CD14-positive monocyte (primary cell): Measurements from ENCODE around the gene LACTBL1. TPM values are rescaled to one million over a fixed set of nuclear protein-coding genes. Genes with fewer than 3 reads are reported as not detected.

ENCODE experiments used
- DNase-seq, 3 donors: peaks; one replicate each; pipeline ENCODE4 v3.0.0-alpha.2; 2011 to 2022
- H2AFZ ChIP-seq: 2 replicates; pipeline ENCODE4 v1.6.0; 2012; ENCODE audit warnings: mild to moderate bottlenecking, low read depth, low read length, inconsistent platforms; ENCODE audit not compliant: insufficient read depth, poor library complexity, severe bottlenecking
- H3K27ac ChIP-seq, 2 donors: 1 replicate in 1 of 2; 2 replicates in 1 of 2; pipeline ENCODE4 v1.5.1; 2012 to 2013; ENCODE audit warnings: low read length in 2 of 2, control low read depth in 1 of 2, inconsistent platforms in 1 of 2, low read depth in 1 of 2, mild to moderate bottlenecking in 1 of 2
- H3K27me3 ChIP-seq, 2 donors: one replicate each; pipeline versions ENCODE4 v1.6.0 to v1.6.1; 2011 to 2013; ENCODE audit warnings: low read length in 2 of 2; ENCODE audit not compliant: control insufficient read depth in 2 of 2, insufficient read depth in 2 of 2
- H3K36me3 ChIP-seq, 2 donors: replicated peaks in 1 of 2; 1 replicate in 1 of 2; 2 replicates in 1 of 2; pipeline versions ENCODE4 v1.5.1 to v1.6.1; 2012 to 2013; ENCODE audit warnings: low read length in 2 of 2, control low read depth in 1 of 2, inconsistent platforms in 1 of 2, mild to moderate bottlenecking in 1 of 2; ENCODE audit not compliant: insufficient read depth in 2 of 2, control insufficient read depth in 1 of 2
- H3K4me1 ChIP-seq, 2 donors: 1 replicate in 1 of 2; 2 replicates in 1 of 2; pipeline versions ENCODE4 v1.5.1 to v1.6.1; 2012 to 2013; ENCODE audit warnings: low read length in 2 of 2, control low read depth in 1 of 2, inconsistent platforms in 1 of 2, mild to moderate bottlenecking in 1 of 2, moderate library complexity in 1 of 2; ENCODE audit not compliant: insufficient read depth in 2 of 2, control insufficient read depth in 1 of 2
- H3K4me2 ChIP-seq: replicated peaks from 2 replicates; pipeline ENCODE3; 2012; ENCODE audit warnings: low read length, moderate library complexity, mild to moderate bottlenecking; ENCODE audit not compliant: poor library complexity, severe bottlenecking; ENCODE audit errors: extremely low read depth
- H3K4me3 ChIP-seq, 3 experiments: fragments of 200-600 bp in 1 of 3; sonication (generic) in 1 of 3; replicated peaks in 1 of 3; 1 replicate in 2 of 3; 2 replicates in 1 of 3; pipeline ENCODE4 v1.5.1; 2011 to 2013; ENCODE audit warnings: low read length in 3 of 3, mild to moderate bottlenecking in 3 of 3, control low read depth in 2 of 3, low read depth in 2 of 3, inconsistent platforms in 1 of 3, moderate library complexity in 1 of 3
- H3K79me2 ChIP-seq: 2 replicates; pipeline ENCODE4 v1.6.0; 2012; ENCODE audit warnings: mild to moderate bottlenecking, control low read depth, inconsistent platforms, low read length, moderate library complexity; ENCODE audit not compliant: insufficient read depth
- H3K9ac ChIP-seq: 2 replicates; pipeline ENCODE4 v1.6.0; 2017; ENCODE audit warnings: low read length, mild to moderate bottlenecking; ENCODE audit not compliant: insufficient read depth, poor library complexity, severe bottlenecking
- H3K9me3 ChIP-seq, 2 donors: replicated peaks in 1 of 2; 1 replicate in 1 of 2; 2 replicates in 1 of 2; pipeline versions ENCODE4 v1.5.1 to v1.6.1; 2012 to 2013; ENCODE audit warnings: low read length in 2 of 2, control low read depth in 1 of 2; ENCODE audit not compliant: control insufficient read depth in 1 of 2, insufficient read depth in 1 of 2
- H4K20me1 ChIP-seq: 2 replicates; pipeline ENCODE4 v1.6.0; 2012; ENCODE audit warnings: mild to moderate bottlenecking, low read length, control low read depth, moderate library complexity; ENCODE audit not compliant: insufficient read depth
- H3K27ac Mint-ChIP-seq, 7 donors: one replicate each; pipeline ENCODE4 v1.8.0; 2020; ENCODE audit warnings: mild to moderate bottlenecking in 7 of 7, mixed read lengths in 7 of 7, moderate library complexity in 6 of 7, inconsistent platforms in 2 of 7
- H3K27me3 Mint-ChIP-seq, 3 donors: one replicate each; pipeline ENCODE4 v1.8.0; 2021 to 2022; ENCODE audit warnings: low read depth in 3 of 3, mild to moderate bottlenecking in 3 of 3, mixed read lengths in 3 of 3, moderate library complexity in 3 of 3, inconsistent platforms in 1 of 3
- H3K36me3 Mint-ChIP-seq, 2 donors: one replicate each; pipeline ENCODE4 v1.8.0; 2020; ENCODE audit warnings: mixed read lengths in 2 of 2, inconsistent platforms in 1 of 2, mild to moderate bottlenecking in 1 of 2
- H3K4me1 Mint-ChIP-seq: one replicate; pipeline ENCODE4 v1.8.0; 2020; ENCODE audit warnings: mild to moderate bottlenecking, mixed read lengths
- H3K4me3 Mint-ChIP-seq, 2 donors: one replicate each; pipeline ENCODE4 v1.8.0; 2020; ENCODE audit warnings: mild to moderate bottlenecking in 2 of 2, mixed read lengths in 2 of 2, moderate library complexity in 1 of 2
- H3K9me3 Mint-ChIP-seq, 7 donors: one replicate each; pipeline ENCODE4 v1.8.0; 2020 to 2022; ENCODE audit warnings: mixed read lengths in 7 of 7, mild to moderate bottlenecking in 6 of 7, moderate library complexity in 6 of 7, inconsistent platforms in 2 of 7
- CTCF ChIP-seq: fragments of 200-600 bp; IDR thresholded peaks from one replicate; pipeline ENCODE4 v1.8.0; 2022; ENCODE audit warnings: antibody characterized with exemption, mild to moderate bottlenecking
- WGBS: methylation state at CpG from one replicate; pipeline ENCODE4 v1.1.5; 2013; ENCODE audit warnings: missing lambda C conversion rate; ENCODE audit not compliant: insufficient coverage; 5-methylcytosine and 5-hydroxymethylcytosine counted together
- intact Hi-C, 2 donors: fragments of 100-400 bp; cut with micrococcal nuclease; formaldehyde crosslinking; loops; one replicate each; pipeline versions ENCODE4 v1.15.0 to v1.15.1; 2023
- polyA plus RNA-seq, 3 donors: library from polyadenylated mRNA; depleted of rRNA in 1 of 3; unstranded in 2 of 3; stranded (reverse) in 1 of 3; fragments of 300-500 nt in 2 of 3; fragments of >200 nt in 1 of 3; fragmentation: Illumina TruSeq in 2 of 3; gene quantifications; 1 replicate in 2 of 3; 2 replicates in 1 of 3; pipeline ENCODE4 v1.2.3, GENCODE V29; 2012 to 2021

The LACTBL1 gene
- polyA plus RNA-seq, 3 donors: not detected

GRCh38 chr1:22920026-22920733, 52.5 kb downstream of the LACTBL1 start:
- H3K36me3 ChIP-seq: no peaks in the 10 kb centered on the region
- Mint-ChIP-seq H3K36me3 (no peaks in the 10 kb centered on the region), H3K4me3 (no peak overlapping the region), H3K27me3 (peaks cover 4 to 7% (median 7%) of the 10 kb centered on the region in 3 donors), H3K9me3 (peaks cover 0 to 2% (median 0%) of the 10 kb centered on the region in 7 donors), H3K27ac (no peak overlapping the region), H3K4me1 (no peaks in the 10 kb centered on the region)
- H4K20me1 ChIP-seq: no peaks in the 10 kb centered on the region
- no peak overlapping the region for H3K4me3 ChIP-seq
- H3K27ac ChIP-seq: no peak overlapping the region
- H3K27me3 ChIP-seq: no peaks in the 10 kb centered on the region
- intact Hi-C loops: no loop called here
- no peaks in the 10 kb centered on the region for H3K79me2 ChIP-seq
- DNase-seq: no peak
- no peak overlapping the region for H3K4me2 ChIP-seq
- no peaks in the 10 kb centered on the region for H3K4me1 ChIP-seq
- no peak overlapping the region for H2AFZ ChIP-seq
- no peaks in the 10 kb centered on the region for H3K9me3 ChIP-seq
- H3K9ac ChIP-seq: no peak overlapping the region
- 91% methylated on average over 4 of the region's 6 CpGs for WGBS
- no peak for TF ChIP-seq CTCF

GRCh38 chr1:22919341-22920025, 53.2 kb downstream of the LACTBL1 start:
- Histone ChIP-seq H3K4me3 (no peak overlapping the region), H3K9me3 (no peaks in the 10 kb centered on the region), H3K79me2 (no peaks in the 10 kb centered on the region), H3K27me3 (no peaks in the 10 kb centered on the region), H4K20me1 (no peaks in the 10 kb centered on the region), H3K4me1 (no peaks in the 10 kb centered on the region), H3K36me3 (no peaks in the 10 kb centered on the region), H3K27ac (no peak overlapping the region), H2AFZ (no peak overlapping the region), H3K9ac (no peak overlapping the region), H3K4me2 (no peak overlapping the region)
- TF ChIP-seq CTCF: no peak
- intact Hi-C loops: no loop called here
- H3K27ac Mint-ChIP-seq: no peak overlapping the region
- H3K4me1 Mint-ChIP-seq: no peaks in the 10 kb centered on the region
- H3K36me3 Mint-ChIP-seq: no peaks in the 10 kb centered on the region
- DNase-seq: no peak
- H3K27me3 Mint-ChIP-seq: peaks cover 3 to 8% (median 6%) of the 10 kb centered on the region in 3 donors
- peaks cover 0 to 2% (median 0%) of the 10 kb centered on the region in 7 donors for H3K9me3 Mint-ChIP-seq
- H3K4me3 Mint-ChIP-seq: no peak overlapping the region
- 95% methylated on average over 2 of the region's 8 CpGs for WGBS
